ENCODE results near the gene AGFG2.
"Not testable (repeated sequence)": the region's sequence is repeated elsewhere in the genome, so short reads cannot be mapped to it uniquely, and the experiment has no call there.

AGFG2 gene

DNA sequence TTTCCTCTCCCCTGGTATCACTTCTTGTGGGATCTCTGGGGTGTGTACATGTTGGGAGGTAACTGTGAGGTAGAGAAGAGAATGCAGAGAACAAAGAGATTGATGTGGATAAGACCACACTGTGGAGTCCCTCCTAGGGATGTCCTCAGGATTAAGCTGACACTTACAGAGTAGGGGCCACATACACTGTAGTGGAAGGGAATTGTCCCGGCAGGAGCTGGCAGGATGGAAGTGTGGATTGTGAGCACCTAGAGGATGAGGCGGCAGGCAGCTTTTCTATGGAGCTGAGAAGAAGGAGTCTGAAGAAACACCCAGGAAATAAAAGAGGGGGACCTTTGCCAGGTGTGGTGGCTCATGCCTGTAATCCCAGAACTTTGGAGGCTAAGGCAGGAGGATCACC, 13.5 kb downstream of the AGFG2 start:
- DNase-seq (ENCODE audit: low spot score), result no peak

DNA sequence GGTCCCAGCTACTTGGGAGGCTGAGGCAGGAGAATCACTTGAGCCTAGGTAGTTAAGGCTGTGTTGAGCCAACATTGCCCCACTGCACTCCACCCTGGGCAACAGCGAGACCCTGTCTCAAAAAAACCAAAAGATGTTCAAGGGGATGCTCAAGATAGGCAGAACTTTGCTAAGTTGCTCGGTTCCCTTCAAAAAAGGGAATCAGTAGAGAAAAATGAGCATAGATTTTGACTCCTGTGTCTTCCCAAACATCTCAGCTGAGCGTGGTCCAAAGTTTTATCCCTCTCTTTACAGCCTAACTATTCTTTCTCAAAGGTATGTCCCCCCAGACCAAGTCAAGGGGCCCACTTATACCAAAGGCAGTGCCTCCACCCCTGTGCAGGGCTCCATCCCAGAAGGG, 14.0 kb downstream of the AGFG2 start:
- no peak for DNase-seq (ENCODE audit: low spot score)

DNA sequence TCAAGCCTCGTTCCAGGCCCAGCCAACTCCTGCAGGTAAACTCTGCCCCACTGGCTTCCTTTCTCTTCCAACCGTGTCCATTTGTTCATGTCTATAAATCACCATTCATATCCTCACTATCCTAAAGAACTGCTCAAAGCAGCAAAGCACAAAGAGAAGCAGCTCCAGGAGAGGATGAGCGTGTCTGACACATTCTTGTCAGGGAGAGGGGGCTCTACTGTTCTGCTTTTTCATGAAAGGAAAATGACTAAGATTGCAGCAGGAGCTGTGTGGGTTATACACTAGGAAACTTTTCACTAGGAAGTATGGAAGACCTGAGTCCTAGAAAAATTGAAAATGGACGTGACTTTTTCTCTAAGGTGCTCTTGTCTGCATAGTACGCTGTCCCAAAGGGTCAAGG, 16.7 kb downstream of the AGFG2 start:
- DNase-seq (ENCODE audit: low spot score), result no peak

DNA sequence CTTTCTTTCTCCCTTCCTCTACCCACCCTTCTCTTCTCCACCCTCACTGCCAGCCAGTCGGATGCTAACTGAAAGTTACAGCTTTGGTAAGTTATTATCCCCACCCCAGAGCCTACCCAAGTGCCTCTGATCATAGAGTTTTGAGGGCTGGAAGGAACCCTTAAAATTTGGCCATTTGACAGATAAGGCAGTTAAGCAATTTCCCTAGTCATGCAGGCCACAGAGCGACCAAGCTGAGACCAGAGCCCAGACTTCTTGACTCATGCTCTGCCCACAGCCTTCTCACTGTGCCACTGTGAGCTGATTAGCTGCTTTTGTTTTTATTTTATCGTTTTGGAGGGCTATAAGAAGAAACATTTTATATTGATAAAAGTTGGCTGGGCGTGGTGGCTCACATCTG, 17.5 kb downstream of the AGFG2 start:
- no peak for DNase-seq (ENCODE audit: low spot score)

DNA sequence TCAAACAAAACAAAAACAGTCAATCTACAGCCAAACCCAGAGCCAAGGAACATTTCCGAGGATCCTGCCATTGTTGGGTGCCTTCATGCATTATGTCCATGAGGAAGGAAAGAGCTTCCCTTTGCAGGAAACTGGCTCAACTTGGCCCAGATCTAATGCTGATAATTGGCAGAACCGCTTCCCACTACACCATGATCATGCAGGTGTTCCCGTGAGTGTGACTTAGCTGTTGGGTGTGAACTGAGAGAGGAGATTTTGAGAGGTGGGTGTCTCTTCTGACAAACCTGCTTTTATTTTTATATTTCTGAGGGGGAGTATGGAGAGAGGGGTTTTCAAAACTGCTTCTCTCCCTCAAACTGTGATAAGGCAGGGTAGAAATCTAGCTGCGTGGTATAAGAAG, 20.1 kb downstream of the AGFG2 start:
- DNase-seq (ENCODE audit: low spot score), result no peak

DNA sequence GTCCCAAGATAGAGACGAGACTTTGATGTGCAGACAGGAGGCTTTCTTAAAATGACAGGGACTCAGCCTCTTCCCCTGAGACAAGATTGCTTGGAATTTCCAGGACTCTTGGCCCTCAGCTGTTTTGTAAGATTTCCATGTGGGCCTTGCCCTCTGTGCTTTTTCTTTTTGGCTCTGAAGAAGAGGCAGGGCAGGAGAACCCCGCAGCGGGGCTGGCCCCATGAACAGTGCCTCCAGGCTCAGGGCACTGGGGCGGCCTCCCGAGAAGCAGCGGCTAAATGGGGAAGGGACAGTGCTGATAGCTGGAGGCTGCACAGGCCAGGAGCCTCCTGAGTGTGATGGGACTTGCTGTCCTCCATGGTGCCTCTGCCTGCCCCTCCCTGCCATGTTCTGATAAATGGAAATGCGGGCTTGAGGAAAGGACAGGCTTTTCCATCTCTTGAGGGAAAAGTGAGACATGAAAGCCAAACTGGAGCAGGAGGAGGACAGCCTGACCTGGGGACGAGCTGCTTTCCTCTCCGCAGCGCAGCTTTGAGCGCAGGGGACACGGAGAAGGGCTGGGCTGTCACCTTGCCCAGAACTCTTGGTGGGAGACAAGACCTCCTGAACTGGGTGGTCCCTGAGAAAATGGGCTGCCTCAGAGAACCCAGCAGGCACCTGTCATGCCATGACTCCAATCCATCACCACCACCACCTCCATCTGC, 22.6 kb downstream of the AGFG2 start:
- no peak for DNase-seq (ENCODE audit: low spot score)

DNA sequence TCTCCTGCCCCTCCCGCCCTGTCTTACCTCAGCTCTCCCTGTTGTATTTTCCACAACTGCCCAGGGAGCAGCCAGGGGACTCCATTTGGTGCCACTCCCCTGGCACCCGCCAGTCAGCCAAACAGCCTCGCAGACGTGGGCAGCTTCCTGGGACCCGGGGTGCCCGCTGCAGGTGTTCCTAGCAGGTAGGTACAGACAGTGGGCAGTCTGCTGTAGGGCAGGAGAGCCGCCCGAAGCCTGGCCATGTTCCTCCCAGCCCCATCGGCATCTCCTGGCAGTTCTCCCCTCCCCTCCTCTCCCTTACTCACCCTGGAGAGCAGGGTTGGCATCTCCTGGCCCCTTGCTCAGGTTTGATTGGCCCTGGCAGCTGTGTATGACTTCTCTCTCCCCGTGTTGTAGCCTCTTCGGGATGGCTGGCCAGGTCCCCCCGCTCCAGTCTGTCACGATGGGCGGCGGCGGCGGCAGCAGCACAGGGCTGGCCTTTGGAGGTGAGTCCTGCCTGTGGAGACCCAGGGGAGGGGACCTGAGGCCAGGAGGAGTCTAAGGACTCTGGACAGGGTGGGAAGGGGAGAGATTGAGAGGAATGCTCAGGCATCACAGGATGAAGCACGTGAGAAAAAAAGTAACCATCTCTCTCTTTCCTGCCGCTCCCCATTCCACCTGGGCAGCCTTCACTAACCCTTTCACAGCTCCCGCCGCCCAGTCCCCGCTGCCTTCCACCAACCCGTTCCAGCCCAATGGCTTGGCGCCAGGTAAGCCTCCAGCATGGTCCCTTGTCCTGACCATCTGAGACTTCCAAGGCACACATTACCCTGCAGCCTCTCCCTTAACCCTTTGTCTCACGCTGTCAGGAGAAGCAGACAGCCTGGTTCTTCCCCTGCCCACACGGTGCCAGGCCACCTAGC, 23.4 kb downstream of the AGFG2 start:
- no peak for DNase-seq (ENCODE audit: low spot score)

DNA sequence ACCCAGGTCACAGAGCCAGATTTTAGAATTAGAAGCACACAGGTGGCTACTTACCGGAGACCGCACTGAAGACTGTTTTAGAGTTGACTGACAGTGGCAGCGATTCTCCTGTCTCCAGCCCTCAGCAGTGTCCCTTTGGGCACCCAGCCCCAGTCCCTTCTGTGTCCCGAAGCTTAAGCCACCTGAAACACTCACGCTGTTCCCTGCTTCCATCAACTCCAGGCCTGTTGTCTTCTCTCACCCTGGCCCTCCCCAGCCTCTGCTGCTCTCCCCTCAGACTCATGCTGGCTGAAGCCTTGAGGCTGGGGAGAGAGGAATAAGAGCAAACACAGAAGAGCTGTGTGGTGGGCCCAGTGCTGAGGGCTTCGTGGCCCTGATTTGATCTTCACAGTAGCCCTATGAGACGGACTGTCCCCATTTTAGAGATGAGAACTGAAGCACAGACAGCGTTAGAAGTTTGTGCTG, 24.1 kb downstream of the AGFG2 start:
- DNase-seq (ENCODE audit: low spot score), result no peak

DNA sequence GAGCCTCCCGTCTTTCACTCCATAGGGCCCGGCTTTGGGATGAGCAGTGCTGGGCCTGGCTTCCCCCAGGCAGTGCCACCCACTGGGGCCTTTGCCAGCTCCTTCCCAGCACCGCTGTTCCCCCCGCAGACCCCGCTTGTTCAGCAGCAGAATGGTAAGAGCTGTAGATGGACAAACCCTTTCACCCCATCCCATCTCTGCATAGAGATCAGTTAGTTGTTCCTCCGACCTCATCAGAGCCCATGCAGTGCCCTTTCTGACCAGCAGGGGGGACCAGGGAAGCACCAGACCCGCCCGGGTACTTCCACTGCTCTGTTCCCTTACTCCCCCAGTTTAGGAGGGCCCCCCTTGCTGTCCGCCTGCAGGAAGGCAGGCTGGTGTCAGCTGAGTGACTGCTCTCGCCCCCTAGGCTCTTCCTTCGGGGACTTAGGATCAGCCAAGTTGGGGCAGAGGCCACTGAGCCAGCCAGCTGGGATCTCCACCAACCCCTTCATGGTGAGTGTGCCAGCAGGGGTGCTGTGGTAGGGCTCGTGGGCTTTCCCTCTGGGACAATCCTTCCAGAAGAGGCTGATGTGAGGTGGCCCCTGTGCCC, 24.9 kb downstream of the AGFG2 start:
- peak; percentile 87 for DNase-seq (ENCODE audit: low spot score)

DNA sequence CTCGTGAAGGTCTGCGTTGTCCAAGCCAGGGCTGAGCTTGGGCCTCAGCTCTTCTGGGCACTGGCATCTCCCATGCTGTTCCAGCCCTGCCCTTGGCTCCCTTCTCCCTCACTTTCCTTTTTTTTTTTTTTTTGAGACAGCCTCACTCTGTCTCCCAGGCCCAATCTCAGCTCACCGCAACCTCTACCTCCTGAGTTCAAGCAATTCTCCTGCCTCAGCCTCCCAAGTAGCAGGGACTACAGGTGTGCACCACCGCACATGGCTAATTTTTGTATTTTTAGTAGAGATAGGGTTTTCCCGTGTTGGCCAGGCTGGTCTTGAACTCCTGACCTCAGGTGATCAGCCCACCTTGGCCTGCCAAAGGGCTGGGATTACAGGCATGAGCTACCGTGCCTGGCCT, 25.4 kb downstream of the AGFG2 start:
- DNase-seq (ENCODE audit: low spot score), result not testable (repeated sequence)

DNA sequence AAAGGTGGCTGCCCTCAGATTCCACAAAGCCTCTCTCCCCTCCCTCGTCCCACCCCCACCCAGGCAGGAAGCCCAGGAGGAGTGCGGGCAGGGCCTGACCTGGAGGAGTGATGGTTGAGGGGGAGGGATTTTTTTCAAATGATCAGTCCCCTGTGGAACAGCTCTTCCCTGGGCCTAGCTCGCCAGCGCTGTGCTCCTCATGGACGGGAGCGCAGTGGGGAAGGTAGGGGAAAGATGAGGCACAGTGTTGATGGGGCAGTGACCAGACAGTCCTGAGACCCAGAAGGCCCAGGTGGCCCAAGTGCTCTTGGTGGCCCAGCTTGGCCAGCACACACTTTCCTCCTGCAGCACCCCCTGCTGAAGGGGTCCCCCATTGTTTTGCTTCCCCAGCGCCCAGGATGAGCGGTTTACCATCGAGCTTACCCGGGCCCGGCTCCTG, 26.1 kb downstream of the AGFG2 start:
- no peak for DNase-seq (ENCODE audit: low spot score)

DNA sequence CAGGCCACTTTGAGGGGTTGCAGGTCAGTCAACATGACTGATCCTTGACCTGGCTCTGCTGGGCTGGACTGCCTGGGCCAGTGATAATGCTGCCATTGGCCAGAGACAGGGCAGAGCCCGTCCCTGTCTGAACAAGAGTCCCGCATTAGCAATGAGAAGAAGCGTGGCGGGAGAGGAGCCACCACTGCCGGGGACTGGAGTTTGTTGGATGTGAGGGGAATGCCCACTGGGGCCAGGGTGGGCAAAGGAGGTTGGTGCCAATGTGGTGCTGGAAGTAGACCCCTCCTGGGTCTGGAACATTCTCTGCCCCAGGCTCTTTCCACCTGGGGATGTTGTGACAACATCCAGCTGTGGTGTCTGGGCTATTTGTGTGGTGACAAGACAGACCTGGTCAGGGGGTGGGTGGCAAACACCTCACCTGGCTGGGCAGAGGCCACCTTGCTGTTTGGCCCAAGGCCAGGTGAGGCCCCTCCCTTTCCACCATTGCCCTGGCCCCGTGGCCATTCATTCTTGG, 27.1 kb downstream of the AGFG2 start:
- no peak for DNase-seq (ENCODE audit: low spot score)

DNA sequence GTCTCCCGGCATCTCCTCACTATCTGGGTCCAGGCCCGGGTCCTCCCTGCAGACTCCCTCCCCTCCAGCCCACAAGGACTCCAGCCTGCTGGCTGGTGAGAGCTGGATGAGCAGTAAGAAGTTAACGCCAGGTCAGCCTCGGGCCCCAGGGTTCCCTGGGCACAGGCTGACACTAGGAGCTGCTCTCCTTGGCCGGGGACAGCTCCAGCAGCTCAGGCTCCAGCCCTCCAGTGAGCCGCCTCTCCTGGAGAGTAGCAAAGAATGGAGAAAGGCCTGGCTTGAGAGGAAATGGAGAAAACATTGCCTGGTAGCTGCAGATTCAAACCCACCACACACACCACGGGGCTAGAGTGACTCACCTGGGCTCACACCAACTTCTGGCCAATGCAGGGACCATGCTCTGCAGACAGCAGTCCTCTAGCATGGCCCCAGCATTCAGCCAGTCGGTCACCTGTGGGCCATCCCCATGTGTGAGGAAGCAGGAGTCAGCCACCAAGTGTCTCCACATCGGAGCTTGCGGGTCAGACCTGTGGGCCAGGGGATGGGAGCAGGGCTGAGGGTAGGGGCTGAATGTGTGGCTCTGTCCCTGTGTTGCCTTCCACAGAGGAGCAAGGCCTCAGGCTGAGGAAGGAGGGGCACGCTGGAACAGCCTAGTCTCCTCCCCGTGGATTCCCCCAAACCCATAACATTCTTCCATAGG, 28.2 kb downstream of the AGFG2 start:
- DNase-seq (ENCODE audit: low spot score), result no peak

DNA sequence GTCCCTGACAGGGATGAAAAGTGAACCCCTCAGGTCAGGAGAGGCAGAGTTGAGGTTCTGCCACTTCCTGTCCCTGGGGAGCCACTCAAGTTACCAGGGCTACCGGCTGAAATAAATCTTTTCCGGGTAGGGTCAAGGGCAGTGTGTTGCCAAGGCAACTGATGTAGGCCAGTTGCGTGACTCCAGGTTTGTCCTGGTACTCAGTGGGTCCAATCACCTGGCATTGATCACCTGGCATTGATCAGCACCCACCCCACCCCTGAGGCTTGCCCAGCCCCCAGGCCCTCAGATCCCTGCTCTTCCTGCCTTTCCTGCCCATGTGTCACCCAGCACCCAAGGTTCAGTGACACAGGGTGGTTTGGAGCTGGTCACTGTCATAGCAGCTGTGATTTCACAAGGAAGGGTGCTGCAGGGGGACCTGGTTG, 28.8 kb downstream of the AGFG2 start:
- DNase-seq (ENCODE audit: low spot score), result no peak

DNA sequence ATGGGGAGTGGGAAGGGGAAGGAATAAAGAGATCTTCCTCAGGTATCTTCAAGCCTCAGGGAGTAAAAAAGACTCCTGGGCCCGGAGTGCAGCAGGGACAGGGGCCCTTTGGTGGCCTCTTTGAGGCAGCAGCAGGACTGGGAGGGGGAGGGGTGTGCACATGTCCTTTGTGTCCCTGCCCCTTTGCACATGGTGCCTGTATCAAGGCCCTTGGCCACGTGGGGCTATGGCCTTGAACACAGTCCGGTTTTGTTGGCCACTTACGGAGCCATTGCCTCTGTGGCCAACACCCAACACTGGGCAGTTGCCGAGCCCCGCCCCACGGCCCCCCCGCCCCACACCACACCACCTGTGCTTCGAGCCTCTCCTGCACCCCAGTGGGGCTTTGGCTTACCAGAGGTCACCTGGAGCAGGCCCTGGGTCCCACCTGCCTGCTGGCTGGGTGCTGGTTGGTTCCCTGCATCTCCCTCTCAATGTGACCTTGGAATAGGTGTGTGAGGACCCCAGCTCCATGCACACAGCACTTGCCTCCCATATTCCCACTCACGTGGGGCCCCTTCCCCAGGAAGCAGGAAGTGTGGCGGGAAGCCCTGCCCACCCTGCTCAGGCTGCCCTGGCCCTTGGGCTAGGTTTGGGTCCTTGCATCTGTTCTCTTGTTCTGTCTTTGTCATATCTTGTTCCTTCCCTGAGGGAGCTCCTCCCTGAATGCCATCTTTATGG, 29.3 kb downstream of the AGFG2 start:
- DNase-seq (ENCODE audit: low spot score), result no peak

DNA sequence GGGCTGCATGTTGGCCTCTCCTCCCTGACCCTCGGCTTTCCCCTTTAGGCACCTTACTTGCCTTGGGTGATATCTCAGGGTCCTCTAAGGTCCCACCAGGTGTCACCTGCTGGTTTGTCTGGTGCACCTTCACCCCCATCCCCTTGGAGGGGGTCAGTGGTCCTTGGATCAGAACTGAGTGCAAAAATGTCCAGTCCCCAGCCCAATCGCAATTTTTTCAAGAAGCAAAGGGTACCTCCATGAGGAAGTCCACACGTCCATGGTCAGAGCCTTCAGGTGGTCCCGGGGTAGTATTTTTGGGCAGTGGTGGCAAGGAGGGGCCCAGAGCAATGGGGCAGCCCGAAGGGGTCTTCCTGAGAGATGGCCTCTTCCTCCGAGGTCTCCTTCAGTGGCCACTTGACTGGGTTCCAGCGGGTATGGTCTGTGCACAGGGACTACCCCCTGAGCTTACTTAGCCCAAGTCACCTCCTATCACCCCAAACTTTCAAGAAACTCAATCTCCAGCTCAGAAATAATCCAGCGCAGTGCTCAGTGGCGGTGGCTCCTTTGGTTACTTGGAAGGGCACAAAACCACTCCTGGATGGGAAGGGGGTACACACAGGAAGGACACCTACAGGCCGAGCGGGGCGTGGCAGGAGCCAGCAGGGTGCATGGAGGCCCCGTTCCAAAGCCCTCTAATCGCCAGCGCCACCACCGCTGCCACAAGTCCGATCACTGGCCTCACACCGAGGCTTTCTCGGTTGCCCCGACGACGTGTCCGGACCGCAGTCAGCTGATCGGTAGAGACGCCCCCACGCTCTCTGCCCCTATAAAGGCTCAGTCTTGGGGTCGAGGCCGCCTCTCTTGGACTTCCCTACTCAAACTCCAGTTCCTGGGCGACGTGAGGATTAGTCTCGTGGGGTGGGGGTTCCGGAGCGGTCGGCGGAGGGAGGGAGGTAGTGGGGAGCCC, 30.2 kb downstream of the AGFG2 start:
- DNase-seq (ENCODE audit: low spot score), result peak; percentile 47

DNA sequence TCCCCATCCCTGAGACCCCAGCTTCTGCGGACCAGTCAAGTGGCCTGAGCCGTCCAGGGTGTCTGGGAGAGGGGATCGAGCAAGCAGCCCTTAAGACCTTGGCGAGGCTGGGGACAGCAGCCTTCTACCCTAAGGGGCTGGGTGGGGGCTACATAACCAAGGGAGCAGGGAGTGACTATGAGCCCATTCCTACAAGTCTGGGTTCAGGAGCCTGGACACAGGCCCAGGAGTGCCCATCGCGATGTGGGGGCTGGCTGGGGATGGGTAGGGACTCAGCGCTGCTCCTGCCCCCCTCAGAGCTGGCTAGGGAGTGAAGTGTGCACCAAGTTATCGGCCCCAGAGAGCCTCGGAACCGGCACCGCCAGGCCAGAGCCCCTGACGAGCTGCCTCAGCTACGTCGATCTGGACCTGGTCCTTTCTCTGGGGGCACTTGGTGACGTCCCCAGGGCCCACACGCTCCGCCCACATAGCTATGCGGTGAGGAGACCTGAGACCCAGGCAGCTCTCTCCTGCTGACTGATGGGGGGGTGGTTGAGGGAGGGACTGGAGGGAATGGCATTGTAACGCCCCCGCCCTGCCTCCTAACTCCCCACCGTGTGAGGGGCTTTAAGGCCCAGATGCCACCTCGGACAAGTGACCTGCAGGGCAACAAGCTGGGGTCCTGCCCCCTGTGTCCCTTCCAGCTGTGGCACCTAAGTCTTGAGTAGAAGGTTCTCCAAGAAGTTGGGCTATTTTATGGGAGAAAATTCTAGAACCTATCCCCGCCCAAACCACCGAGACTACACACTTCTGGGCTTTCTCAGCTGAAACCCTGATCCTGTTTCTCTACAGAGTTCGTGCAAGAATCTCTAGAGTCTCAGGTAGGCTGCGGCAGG, 32.2 kb downstream of the AGFG2 start:
- DNase-seq (ENCODE audit: low spot score), result no peak

DNA sequence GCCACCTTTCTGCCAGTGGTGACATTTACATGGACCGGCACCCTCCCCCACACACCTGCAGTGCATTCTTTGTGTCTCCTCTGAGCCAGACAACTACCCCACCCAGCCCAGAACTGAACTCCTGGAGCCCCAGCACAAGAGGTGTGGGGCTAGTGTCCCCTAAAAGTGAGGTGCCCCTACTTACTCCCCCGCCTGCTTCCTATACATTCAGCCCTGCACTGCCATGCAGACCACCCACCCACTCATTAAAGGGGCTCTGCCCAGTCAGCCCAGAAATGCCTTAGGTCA, 32.8 kb downstream of the AGFG2 start:
- DNase-seq (ENCODE audit: low spot score), result no peak

DNA sequence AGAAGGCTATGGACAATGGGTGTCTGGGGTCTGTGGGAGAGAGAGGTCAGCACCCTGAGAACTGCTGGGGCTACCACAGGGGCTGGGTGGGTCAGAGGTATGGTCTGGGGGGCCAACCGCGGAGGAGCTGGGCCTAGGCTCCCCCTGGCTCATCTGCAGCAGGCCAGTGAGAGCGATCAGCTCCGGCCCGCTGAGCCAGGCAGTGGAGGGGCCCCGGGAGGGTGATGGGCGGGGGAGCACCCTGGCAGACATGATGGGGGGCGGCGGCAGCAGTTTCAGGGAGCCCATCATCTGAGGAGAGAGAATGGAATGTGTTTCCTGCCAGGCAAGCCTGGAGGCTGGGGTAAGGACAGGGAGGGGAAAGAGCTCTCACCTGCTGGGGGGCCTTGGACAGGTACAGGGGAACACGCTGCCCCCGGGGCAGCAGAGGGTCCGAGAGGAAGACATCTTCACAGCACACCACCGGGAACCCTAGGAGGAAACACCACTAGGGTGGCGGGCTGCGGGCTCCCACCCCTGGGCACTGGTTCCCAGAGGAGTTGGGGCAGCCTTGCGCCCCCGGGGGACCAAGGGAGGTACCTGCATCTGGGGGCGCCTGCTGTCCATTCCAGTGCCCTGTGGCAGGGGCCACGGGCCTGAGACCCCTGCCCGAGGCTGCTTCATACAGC, 33.4 kb downstream of the AGFG2 start:
- DNase-seq (ENCODE audit: low spot score), result no peak
